H9 (cell line): ENCODE results near the gene PRPF4. TPM values are rescaled to one million over a fixed set of nuclear protein-coding genes. Genes with fewer than 3 reads are reported as not detected.

Experiments
- DNase-seq: peaks from one replicate; pipeline ENCODE4 v3.0.0-alpha.2; 2017
- H2AFZ ChIP-seq: one replicate; pipeline ENCODE4 v1.6.1; 2013; ENCODE audit warnings: mild to moderate bottlenecking, low read length, control low read depth, moderate library complexity
- H2AK5ac ChIP-seq: 2 replicates; pipeline ENCODE4 v1.6.1; 2013; ENCODE audit warnings: low read length, control low read depth, mixed read lengths; ENCODE audit not compliant: insufficient read length
- H2BK120ac ChIP-seq: one replicate; pipeline ENCODE4 v1.6.1; 2013; ENCODE audit warnings: low read depth, mild to moderate bottlenecking, low read length, control low read depth, inconsistent platforms; ENCODE audit not compliant: poor library complexity, severe bottlenecking
- H2BK12ac ChIP-seq: 2 replicates; pipeline ENCODE4 v1.6.1; 2013; ENCODE audit warnings: low read length, control low read depth, mixed read lengths, low read depth; ENCODE audit not compliant: insufficient read length
- H2BK15ac ChIP-seq: 2 replicates; pipeline ENCODE4 v1.6.1; 2013; ENCODE audit warnings: low read depth, low read length, control low read depth
- H2BK20ac ChIP-seq: one replicate; pipeline ENCODE4 v1.6.1; 2013; ENCODE audit warnings: low read depth, mild to moderate bottlenecking, low read length, control low read depth, inconsistent platforms; ENCODE audit not compliant: poor library complexity, severe bottlenecking
- H2BK5ac ChIP-seq: 2 replicates; pipeline ENCODE4 v1.6.1; 2013; ENCODE audit warnings: low read length, control low read depth, mixed read lengths; ENCODE audit not compliant: insufficient read length
- H3K14ac ChIP-seq: 2 replicates; pipeline ENCODE4 v1.6.1; 2013; ENCODE audit warnings: low read length, control low read depth; ENCODE audit not compliant: insufficient read depth
- H3K18ac ChIP-seq: 2 replicates; pipeline ENCODE4 v1.6.1; 2013; ENCODE audit warnings: low read depth, mild to moderate bottlenecking, mixed read lengths, low read length, control low read depth; ENCODE audit not compliant: insufficient read length
- H3K23ac ChIP-seq: 2 replicates; pipeline ENCODE4 v1.6.1; 2013; ENCODE audit warnings: low read length, control low read depth, mixed read lengths, low read depth; ENCODE audit not compliant: insufficient read length
- H3K23me2 ChIP-seq: 2 replicates; pipeline ENCODE4 v1.6.1; 2013; ENCODE audit warnings: low read depth, mild to moderate bottlenecking, mixed read lengths, low read length, control low read depth; ENCODE audit not compliant: insufficient read length, poor library complexity, severe bottlenecking
- H3K27ac ChIP-seq: 2 replicates; pipeline ENCODE4 v1.5.1; 2013; ENCODE audit warnings: low read length, control low read depth, mixed read lengths, low read depth; ENCODE audit not compliant: insufficient read length
- H3K27me3 ChIP-seq: 2 replicates; pipeline ENCODE4 v1.6.1; 2013; ENCODE audit warnings: low read length, control low read depth, inconsistent platforms; ENCODE audit not compliant: insufficient read depth
- H3K4ac ChIP-seq: 2 replicates; pipeline ENCODE4 v1.6.1; 2013; ENCODE audit warnings: low read depth, mild to moderate bottlenecking, control low read depth, inconsistent platforms, low read length, moderate library complexity
- H3K4me1 ChIP-seq: 2 replicates; pipeline ENCODE4 v1.6.1; 2013; ENCODE audit warnings: low read length, control low read depth, inconsistent platforms; ENCODE audit not compliant: insufficient read depth
- H3K4me2 ChIP-seq: 2 replicates; pipeline ENCODE4 v1.6.1; 2013; ENCODE audit warnings: low read length, control low read depth, mixed read lengths; ENCODE audit not compliant: insufficient read length, insufficient read depth
- H3K56ac ChIP-seq: 2 replicates; pipeline ENCODE4 v1.6.1; 2013; ENCODE audit warnings: low read depth, mild to moderate bottlenecking, mixed read lengths, low read length, control low read depth; ENCODE audit not compliant: insufficient read length
- H3K79me1 ChIP-seq: 2 replicates; pipeline ENCODE4 v1.6.1; 2013; ENCODE audit warnings: low read depth, mild to moderate bottlenecking, moderate library complexity, low read length, control low read depth, inconsistent platforms; ENCODE audit not compliant: insufficient read depth, poor library complexity, severe bottlenecking
- H3K79me2 ChIP-seq: 2 replicates; pipeline ENCODE4 v1.6.1; 2013; ENCODE audit warnings: low read length, control low read depth, inconsistent platforms; ENCODE audit not compliant: insufficient read depth
- H3K9ac ChIP-seq: 2 replicates; pipeline ENCODE4 v1.6.1; 2013; ENCODE audit warnings: low read length, control low read depth, mixed read lengths; ENCODE audit not compliant: insufficient read length; ENCODE audit errors: extremely low read depth
- H3K9me3 ChIP-seq: one replicate; pipeline ENCODE4 v1.6.1; 2013; ENCODE audit warnings: low read depth, low read length, inconsistent platforms; ENCODE audit not compliant: control insufficient read depth
- H3T11ph ChIP-seq: one replicate; pipeline ENCODE4 v1.6.1; 2013; ENCODE audit warnings: mild to moderate bottlenecking, low read length, control low read depth, inconsistent platforms
- H4K20me1 ChIP-seq: one replicate; pipeline ENCODE4 v1.6.1; 2013; ENCODE audit not compliant: control insufficient read depth, insufficient read length, insufficient read depth
- H4K5ac ChIP-seq: 2 replicates; pipeline ENCODE4 v1.6.1; 2013; ENCODE audit warnings: low read depth, mild to moderate bottlenecking, mixed read lengths, low read length, control low read depth; ENCODE audit not compliant: insufficient read length
- H4K8ac ChIP-seq: replicated peaks from 2 replicates; pipeline ENCODE4 v1.6.1; 2013; ENCODE audit warnings: low read length, control low read depth, mixed read lengths, low read depth; ENCODE audit not compliant: insufficient read length
- H4K91ac ChIP-seq: 2 replicates; pipeline ENCODE4 v1.6.1; 2013; ENCODE audit warnings: low read depth, mild to moderate bottlenecking, moderate library complexity, mixed read lengths, low read length, control low read depth; ENCODE audit not compliant: insufficient read length
- H3K27ac Mint-ChIP-seq, 3 experiments: 2 replicates in 2 of 3; 3 replicates in 1 of 3; pipeline ENCODE4 v1.8.0; 2020 to 2021; ENCODE audit warnings: mixed read lengths in 3 of 3, mild to moderate bottlenecking in 1 of 3, moderate library complexity in 1 of 3
- H3K27me3 Mint-ChIP-seq: 2 replicates; pipeline ENCODE4 v1.8.0; 2021; ENCODE audit warnings: low read depth, mild to moderate bottlenecking, moderate library complexity, mixed read lengths
- H3K36me3 Mint-ChIP-seq, 3 experiments: 2 replicates in 2 of 3; 3 replicates in 1 of 3; pipeline ENCODE4 v1.8.0; 2020 to 2021; ENCODE audit warnings: low read depth in 3 of 3, mixed read lengths in 3 of 3; ENCODE audit not compliant: insufficient read depth in 1 of 3
- H3K4me1 Mint-ChIP-seq, 2 experiments: 2 replicates each; pipeline ENCODE4 v1.8.0; 2020; ENCODE audit warnings: mixed read lengths in 2 of 2
- H3K4me3 Mint-ChIP-seq, 2 experiments: 2 replicates in 1 of 2; 3 replicates in 1 of 2; pipeline ENCODE4 v1.8.0; 2020 to 2021; ENCODE audit warnings: mild to moderate bottlenecking in 2 of 2, mixed read lengths in 2 of 2, moderate library complexity in 1 of 2
- H3K9me3 Mint-ChIP-seq, 2 experiments: 2 replicates in 1 of 2; 3 replicates in 1 of 2; pipeline ENCODE4 v1.8.0; 2020; ENCODE audit warnings: mild to moderate bottlenecking in 2 of 2, mixed read lengths in 2 of 2, moderate library complexity in 1 of 2
- WGBS: extraction: QIAGEN DNeasy Blood & Tissue Kit; methylation state at CpG from one replicate; pipeline ENCODE4 v1.1.7; 2013; ENCODE audit warnings: missing lambda C conversion rate, low lambda C conversion rate, mixed read lengths; ENCODE audit not compliant: insufficient read length; ENCODE audit errors: extremely low coverage; 5-methylcytosine and 5-hydroxymethylcytosine counted together
- total RNA-seq: library from RNA; stranded (reverse); gene quantifications from 2 replicates; pipeline ENCODE4 v1.2.1, GENCODE V29; 2021
- TF ChIP-seq, protein P1 (sequence below): fragments of 200-600 bp; sonication (generic); conservative IDR thresholded peaks from 3 replicates; pipeline ENCODE4 v1.8.0; 2021; ENCODE audit warnings: antibody characterized with exemption, mild to moderate bottlenecking

Gene PRPF4
- total RNA-seq, 1 experiment from 2014 or later, result 49.8 TPM

DNA sequence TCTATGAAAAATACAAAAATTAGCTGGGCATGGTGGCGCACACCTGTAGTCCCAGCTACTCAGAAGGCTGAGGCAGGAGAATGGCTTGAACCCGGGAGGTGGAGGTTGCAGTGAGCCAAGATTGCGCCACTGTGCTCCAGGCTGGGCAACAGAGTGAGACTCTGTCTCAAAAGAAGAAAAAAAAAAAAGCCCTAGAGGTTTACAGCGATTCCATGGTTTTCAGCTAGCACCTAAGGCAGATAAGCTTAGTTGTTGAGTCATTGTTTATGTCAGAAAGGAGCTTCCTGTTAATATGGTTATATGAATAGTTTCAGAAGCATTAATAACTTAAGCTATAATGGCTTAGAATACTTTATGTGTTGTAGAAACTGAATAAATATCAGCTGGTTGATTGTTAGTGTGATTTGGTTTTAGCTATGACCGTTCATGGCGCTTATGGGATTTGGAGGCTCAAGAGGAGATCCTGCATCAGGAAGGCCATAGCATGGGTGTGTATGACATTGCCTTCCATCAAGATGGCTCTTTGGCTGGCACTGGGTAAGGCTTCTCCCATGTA, 14.7 kb downstream of the PRPF4 start:
- Histone ChIP-seq H2BK12ac (no peak overlapping the region), H2AFZ (no peak overlapping the region), H2BK15ac (no peak overlapping the region), H4K20me1 (no peaks in the 10 kb centered on the region), H2BK5ac (no peak overlapping the region), H3K4me2 (no peak overlapping the region), H3K9me3 (no peaks in the 10 kb centered on the region), H3K56ac (no peak overlapping the region), H2BK120ac (no peak overlapping the region), H3K23ac (no peak overlapping the region), H4K8ac (no peak overlapping the region), H3K27me3 (no peaks in the 10 kb centered on the region), H4K91ac (no peak overlapping the region), H2AK5ac (no peak overlapping the region), H3K79me1 (no peaks in the 10 kb centered on the region), H3K14ac (no peak overlapping the region), H3K9ac (no peak overlapping the region), H4K5ac (no peak overlapping the region), H3K79me2 (no peaks in the 10 kb centered on the region), H3K23me2 (no peaks in the 10 kb centered on the region), H3K4me1 (no peaks in the 10 kb centered on the region), H3K18ac (no peak overlapping the region), H2BK20ac (no peak overlapping the region), H3K4ac (no peak overlapping the region), H3K27ac (no peak overlapping the region), H3T11ph (no peak overlapping the region)
- Mint-ChIP-seq H3K9me3 (no peaks in the 10 kb centered on the region), H3K4me3 (no peak overlapping the region), H3K4me1 (no peaks in the 10 kb centered on the region), H3K36me3 (peaks cover 31 to 75% (median 69%) of the 10 kb centered on the region in 3 experiments; a peak in 6 of 7 replicates), H3K27ac (no peak overlapping the region), H3K27me3 (no peaks in the 10 kb centered on the region)
- no peak for DNase-seq
- WGBS, result no CpG with 5 or more reads among the region's 6 CpGs
- TF ChIP-seq, protein P1, sequence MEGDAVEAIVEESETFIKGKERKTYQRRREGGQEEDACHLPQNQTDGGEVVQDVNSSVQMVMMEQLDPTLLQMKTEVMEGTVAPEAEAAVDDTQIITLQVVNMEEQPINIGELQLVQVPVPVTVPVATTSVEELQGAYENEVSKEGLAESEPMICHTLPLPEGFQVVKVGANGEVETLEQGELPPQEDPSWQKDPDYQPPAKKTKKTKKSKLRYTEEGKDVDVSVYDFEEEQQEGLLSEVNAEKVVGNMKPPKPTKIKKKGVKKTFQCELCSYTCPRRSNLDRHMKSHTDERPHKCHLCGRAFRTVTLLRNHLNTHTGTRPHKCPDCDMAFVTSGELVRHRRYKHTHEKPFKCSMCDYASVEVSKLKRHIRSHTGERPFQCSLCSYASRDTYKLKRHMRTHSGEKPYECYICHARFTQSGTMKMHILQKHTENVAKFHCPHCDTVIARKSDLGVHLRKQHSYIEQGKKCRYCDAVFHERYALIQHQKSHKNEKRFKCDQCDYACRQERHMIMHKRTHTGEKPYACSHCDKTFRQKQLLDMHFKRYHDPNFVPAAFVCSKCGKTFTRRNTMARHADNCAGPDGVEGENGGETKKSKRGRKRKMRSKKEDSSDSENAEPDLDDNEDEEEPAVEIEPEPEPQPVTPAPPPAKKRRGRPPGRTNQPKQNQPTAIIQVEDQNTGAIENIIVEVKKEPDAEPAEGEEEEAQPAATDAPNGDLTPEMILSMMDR, result no peak
